ENCODE measurements around the gene CCDC24. TPM values are rescaled to one million over a fixed set of nuclear protein-coding genes. Genes with fewer than 3 reads are reported as not detected.

CCDC24 gene
- total RNA-seq, 1 donor from 2014 or later: 4.2 TPM

GRCh38 chr1:44038876-44039657, 47.7 kb downstream of the CCDC24 start:
- no peak overlapping the region for H3K27ac ChIP-seq (ENCODE audit: low read depth, low read length)
- peaks cover 1% of the 10 kb centered on the region for H3K4me1 ChIP-seq (ENCODE audit: insufficient read depth, low read length)
- H3K27me3 ChIP-seq (ENCODE audit: insufficient read depth, low read length): no peaks in the 10 kb centered on the region
- Mint-ChIP-seq H3K27me3 (ENCODE audit: low read depth, unreplicated experiment) (peaks cover 7% of the 10 kb centered on the region), H3K27ac (ENCODE audit: unreplicated experiment) (no peak overlapping the region), H3K36me3 (ENCODE audit: low read depth, unreplicated experiment) (no peaks in the 10 kb centered on the region), H3K9me3 (ENCODE audit: unreplicated experiment) (no peaks in the 10 kb centered on the region), H3K4me3 (ENCODE audit: unreplicated experiment) (no peak overlapping the region), H3K4me1 (ENCODE audit: low read depth, unreplicated experiment) (peaks cover 7% of the 10 kb centered on the region)
- H3K79me2 ChIP-seq (ENCODE audit: insufficient read depth, low read length): no peaks in the 10 kb centered on the region
- DNase-seq (ENCODE audit: low read depth) (peak; percentile 20), FAIRE-seq (no peak)
- H3K36me3 ChIP-seq (ENCODE audit: insufficient read depth, low read length): no peaks in the 10 kb centered on the region
- H2AFZ ChIP-seq (ENCODE audit: low read depth, low read length): no peak overlapping the region
- H3K9ac ChIP-seq (ENCODE audit: low read length): no peak overlapping the region
- no peak overlapping the region for H3K4me3 ChIP-seq (ENCODE audit: insufficient read depth, low read depth, low read length)
- H3K9me3 ChIP-seq (ENCODE audit: insufficient read depth, low read depth, low read length): no peaks in the 10 kb centered on the region
- TF ChIP-seq CTCF (IDR thresholded peaks at IDR 0.05; ENCODE audit: insufficient read depth, low read depth, low read length): no peak
- no peak for TF ChIP-seq EZH2 (IDR thresholded peaks at IDR 0.05; ENCODE audit: insufficient read depth, low read length)
- peak overlapping the region; percentile 42 for H3K4me2 ChIP-seq (ENCODE audit: low read length)
- no peaks in the 10 kb centered on the region for H4K20me1 ChIP-seq (ENCODE audit: insufficient read depth, low read length)

GRCh38 chr1:44040418-44040817, 49.0 kb downstream of the CCDC24 start:
- Mint-ChIP-seq H3K4me3 (ENCODE audit: unreplicated experiment) (no peak overlapping the region), H3K9me3 (ENCODE audit: unreplicated experiment) (no peaks in the 10 kb centered on the region), H3K27me3 (ENCODE audit: low read depth, unreplicated experiment) (peaks cover 2% of the 10 kb centered on the region), H3K36me3 (ENCODE audit: low read depth, unreplicated experiment) (no peaks in the 10 kb centered on the region), H3K27ac (ENCODE audit: unreplicated experiment) (no peak overlapping the region), H3K4me1 (ENCODE audit: low read depth, unreplicated experiment) (peaks cover 12% of the 10 kb centered on the region)
- TF ChIP-seq CTCF (IDR thresholded peaks at IDR 0.05; ENCODE audit: insufficient read depth, low read depth, low read length): no peak
- no peak for TF ChIP-seq EZH2 (IDR thresholded peaks at IDR 0.05; ENCODE audit: insufficient read depth, low read length)
- Histone ChIP-seq H3K9ac (ENCODE audit: low read length) (no peak overlapping the region), H4K20me1 (ENCODE audit: insufficient read depth, low read length) (no peaks in the 10 kb centered on the region), H3K4me2 (ENCODE audit: low read length) (no peak overlapping the region), H2AFZ (ENCODE audit: low read depth, low read length) (no peak overlapping the region), H3K4me1 (ENCODE audit: insufficient read depth, low read length) (peaks cover 7% of the 10 kb centered on the region), H3K36me3 (ENCODE audit: insufficient read depth, low read length) (no peaks in the 10 kb centered on the region), H3K27ac (ENCODE audit: low read depth, low read length) (no peak overlapping the region), H3K4me3 (ENCODE audit: insufficient read depth, low read depth, low read length) (no peak overlapping the region), H3K27me3 (ENCODE audit: insufficient read depth, low read length) (no peaks in the 10 kb centered on the region), H3K79me2 (ENCODE audit: insufficient read depth, low read length) (no peaks in the 10 kb centered on the region), H3K9me3 (ENCODE audit: insufficient read depth, low read depth, low read length) (no peaks in the 10 kb centered on the region)
- DNase-seq (ENCODE audit: low read depth) (no peak), FAIRE-seq (no peak)

GRCh38 chr1:44040846-44041245, 49.4 kb downstream of the CCDC24 start:
- Histone ChIP-seq H2AFZ (ENCODE audit: low read depth, low read length) (no peak overlapping the region), H3K4me2 (ENCODE audit: low read length) (no peak overlapping the region), H3K27me3 (ENCODE audit: insufficient read depth, low read length) (no peaks in the 10 kb centered on the region), H4K20me1 (ENCODE audit: insufficient read depth, low read length) (no peaks in the 10 kb centered on the region), H3K36me3 (ENCODE audit: insufficient read depth, low read length) (no peaks in the 10 kb centered on the region), H3K9me3 (ENCODE audit: insufficient read depth, low read depth, low read length) (no peaks in the 10 kb centered on the region), H3K27ac (ENCODE audit: low read depth, low read length) (no peak overlapping the region), H3K79me2 (ENCODE audit: insufficient read depth, low read length) (no peaks in the 10 kb centered on the region), H3K9ac (ENCODE audit: low read length) (no peak overlapping the region), H3K4me1 (ENCODE audit: insufficient read depth, low read length) (peaks cover 7% of the 10 kb centered on the region), H3K4me3 (ENCODE audit: insufficient read depth, low read depth, low read length) (no peak overlapping the region)
- FAIRE-seq: no peak
- no peak overlapping the region for H3K27ac Mint-ChIP-seq (ENCODE audit: unreplicated experiment)
- H3K27me3 Mint-ChIP-seq (ENCODE audit: low read depth, unreplicated experiment): peaks cover 2% of the 10 kb centered on the region
- H3K36me3 Mint-ChIP-seq (ENCODE audit: low read depth, unreplicated experiment): no peaks in the 10 kb centered on the region
- peaks cover 12% of the 10 kb centered on the region for H3K4me1 Mint-ChIP-seq (ENCODE audit: low read depth, unreplicated experiment)
- no peak for DNase-seq (ENCODE audit: low read depth)
- H3K4me3 Mint-ChIP-seq (ENCODE audit: unreplicated experiment): no peak overlapping the region
- no peaks in the 10 kb centered on the region for H3K9me3 Mint-ChIP-seq (ENCODE audit: unreplicated experiment)
- TF ChIP-seq EZH2 (IDR thresholded peaks at IDR 0.05; ENCODE audit: insufficient read depth, low read length): no peak
- TF ChIP-seq CTCF (IDR thresholded peaks at IDR 0.05; ENCODE audit: insufficient read depth, low read depth, low read length): no peak
